ENCODE results near the gene ERI3.

The ERI3 gene

DNA sequence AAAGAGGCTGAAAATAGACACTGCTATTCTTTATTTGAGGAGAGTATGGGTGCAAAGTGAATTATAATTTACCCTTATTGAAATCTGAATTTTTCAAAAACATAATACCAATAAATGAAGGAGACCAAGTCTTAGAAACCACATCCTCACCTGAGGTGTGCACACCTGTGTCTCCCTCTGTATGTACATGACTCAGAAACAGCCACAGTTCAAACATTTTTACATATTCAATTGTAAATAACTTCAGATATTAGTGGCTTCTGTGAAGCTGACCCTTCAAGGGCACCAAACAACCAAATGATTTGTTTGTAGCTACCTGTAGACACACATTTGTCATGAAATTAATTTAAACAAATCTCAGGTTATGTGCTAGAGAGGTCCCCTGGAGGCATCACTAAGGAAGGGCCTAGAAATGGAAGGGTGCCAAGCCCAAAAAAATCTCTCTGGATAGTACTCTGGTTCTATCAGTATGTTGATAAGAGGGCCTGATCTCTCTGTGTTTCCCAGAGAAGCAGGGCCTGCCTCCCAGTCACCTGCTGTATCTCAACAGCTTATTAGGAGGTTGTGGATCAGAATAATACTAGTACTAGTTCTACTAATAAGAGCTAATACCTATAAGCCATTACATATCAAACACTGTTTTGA lies 28.1 kb downstream of the ERI3 start:
- TF ChIP-seq, protein P1, sequence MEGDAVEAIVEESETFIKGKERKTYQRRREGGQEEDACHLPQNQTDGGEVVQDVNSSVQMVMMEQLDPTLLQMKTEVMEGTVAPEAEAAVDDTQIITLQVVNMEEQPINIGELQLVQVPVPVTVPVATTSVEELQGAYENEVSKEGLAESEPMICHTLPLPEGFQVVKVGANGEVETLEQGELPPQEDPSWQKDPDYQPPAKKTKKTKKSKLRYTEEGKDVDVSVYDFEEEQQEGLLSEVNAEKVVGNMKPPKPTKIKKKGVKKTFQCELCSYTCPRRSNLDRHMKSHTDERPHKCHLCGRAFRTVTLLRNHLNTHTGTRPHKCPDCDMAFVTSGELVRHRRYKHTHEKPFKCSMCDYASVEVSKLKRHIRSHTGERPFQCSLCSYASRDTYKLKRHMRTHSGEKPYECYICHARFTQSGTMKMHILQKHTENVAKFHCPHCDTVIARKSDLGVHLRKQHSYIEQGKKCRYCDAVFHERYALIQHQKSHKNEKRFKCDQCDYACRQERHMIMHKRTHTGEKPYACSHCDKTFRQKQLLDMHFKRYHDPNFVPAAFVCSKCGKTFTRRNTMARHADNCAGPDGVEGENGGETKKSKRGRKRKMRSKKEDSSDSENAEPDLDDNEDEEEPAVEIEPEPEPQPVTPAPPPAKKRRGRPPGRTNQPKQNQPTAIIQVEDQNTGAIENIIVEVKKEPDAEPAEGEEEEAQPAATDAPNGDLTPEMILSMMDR (IDR thresholded peaks at IDR 0.05; ENCODE audit: low read depth, low read length), result no peak

DNA sequence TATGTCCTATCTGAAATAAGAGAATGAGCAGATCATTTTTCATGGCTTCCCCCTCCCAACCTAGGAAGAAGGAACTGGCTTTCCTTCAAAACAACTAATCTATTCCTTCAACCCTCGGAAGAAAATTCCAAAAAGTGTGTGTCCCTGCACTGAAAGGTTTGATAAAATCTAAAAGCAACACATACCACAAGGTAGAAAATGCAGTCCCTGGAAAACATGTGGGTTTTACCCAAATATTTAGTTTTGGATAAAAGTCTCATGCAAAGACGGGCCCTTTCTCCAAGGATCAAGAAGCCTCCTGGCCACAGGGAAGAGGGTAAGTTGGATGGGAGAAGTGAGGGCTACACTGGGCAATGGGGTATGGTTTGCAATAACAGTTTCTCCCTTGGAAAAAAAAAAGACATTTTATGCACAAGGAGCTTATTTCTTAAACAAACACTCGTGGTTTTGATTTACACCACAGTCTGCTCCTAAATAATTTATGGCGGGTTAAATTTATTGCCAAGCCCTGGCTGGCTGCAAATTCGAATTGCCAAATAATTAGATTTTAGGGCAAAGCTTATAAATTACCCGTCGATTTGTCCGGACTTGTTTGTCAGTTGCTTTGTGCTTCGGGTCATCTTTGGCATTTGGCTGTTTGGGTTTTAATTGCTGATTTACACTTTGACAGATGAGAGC lies 28.9 kb downstream of the ERI3 start:
- H3K4me3 ChIP-seq (ENCODE audit: low read depth, low read length), result no peak overlapping the region
- TF ChIP-seq, protein P1 (IDR thresholded peaks at IDR 0.05; ENCODE audit: low read depth, low read length), result no peak

More for the DNA sequence above, 28.1 kb downstream of the ERI3 start:
- no peak overlapping the region for H3K4me3 ChIP-seq (ENCODE audit: low read depth, low read length)

DNA sequence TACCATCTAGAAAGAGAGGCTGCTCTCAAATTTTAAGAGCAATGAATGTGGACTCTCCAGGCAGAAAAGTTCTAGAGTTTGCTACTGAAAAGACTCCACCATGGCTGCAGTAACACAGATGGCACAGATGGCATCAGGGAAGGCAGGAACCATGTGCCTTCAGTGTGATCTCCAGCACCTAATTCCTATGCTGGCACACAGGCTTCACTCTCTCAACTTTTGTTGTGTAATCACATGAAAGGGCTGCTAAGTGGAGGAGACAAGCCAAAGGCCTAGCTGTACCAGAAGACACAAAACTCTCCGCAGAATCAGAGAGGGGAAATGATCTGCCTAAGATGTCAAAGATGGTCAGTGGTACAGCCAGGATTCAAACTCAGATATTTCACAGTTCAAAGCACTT lies 31.1 kb downstream of the ERI3 start:
- H3K4me3 ChIP-seq (ENCODE audit: low read depth, low read length), result no peak overlapping the region
- TF ChIP-seq, protein P1 (IDR thresholded peaks at IDR 0.05; ENCODE audit: low read depth, low read length), result no peak

DNA sequence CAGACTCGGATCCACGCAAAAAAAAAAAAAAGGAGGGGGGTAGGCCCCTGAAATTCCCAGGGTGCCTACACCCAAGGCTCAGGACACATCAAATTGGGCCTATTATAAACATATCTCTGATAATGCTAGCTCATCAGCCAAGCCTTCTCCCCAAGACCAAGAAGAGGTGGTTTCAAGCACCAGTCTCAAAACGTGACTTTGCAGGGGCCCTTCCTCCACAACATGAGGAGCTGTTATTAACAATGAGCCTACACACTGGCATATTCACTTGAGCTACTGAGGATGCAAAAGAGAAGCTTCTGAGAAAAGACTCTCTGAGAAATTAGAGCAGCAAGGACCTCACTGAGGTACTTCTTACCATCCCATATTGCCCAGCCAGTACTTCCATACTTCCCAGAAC lies 32.7 kb downstream of the ERI3 start:
- no peak overlapping the region for H3K4me3 ChIP-seq (ENCODE audit: low read depth, low read length)
- TF ChIP-seq, protein P1 (IDR thresholded peaks at IDR 0.05; ENCODE audit: low read depth, low read length), result no peak

DNA sequence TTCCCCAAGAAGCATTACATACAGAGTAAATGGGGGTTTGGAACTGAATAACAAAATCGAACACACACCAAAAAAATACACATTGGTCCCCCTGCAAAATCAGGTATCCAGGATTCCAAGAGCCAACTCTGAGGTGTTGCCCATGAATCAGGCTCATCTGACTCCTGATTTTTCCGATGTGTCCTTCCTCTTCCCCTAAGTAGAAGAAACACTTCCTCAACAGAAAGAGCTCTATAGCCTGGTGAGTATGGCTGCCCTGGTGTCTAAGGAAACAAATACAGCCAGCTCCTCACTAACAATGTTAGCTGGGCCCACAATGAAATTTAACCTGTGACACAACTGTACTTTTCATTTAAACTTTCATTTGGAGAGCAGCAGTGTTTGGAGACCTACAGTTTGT lies 33.6 kb downstream of the ERI3 start:
- TF ChIP-seq, protein P1 (IDR thresholded peaks at IDR 0.05; ENCODE audit: low read depth, low read length), result no peak
- H3K4me3 ChIP-seq (ENCODE audit: low read depth, low read length), result no peak overlapping the region

DNA sequence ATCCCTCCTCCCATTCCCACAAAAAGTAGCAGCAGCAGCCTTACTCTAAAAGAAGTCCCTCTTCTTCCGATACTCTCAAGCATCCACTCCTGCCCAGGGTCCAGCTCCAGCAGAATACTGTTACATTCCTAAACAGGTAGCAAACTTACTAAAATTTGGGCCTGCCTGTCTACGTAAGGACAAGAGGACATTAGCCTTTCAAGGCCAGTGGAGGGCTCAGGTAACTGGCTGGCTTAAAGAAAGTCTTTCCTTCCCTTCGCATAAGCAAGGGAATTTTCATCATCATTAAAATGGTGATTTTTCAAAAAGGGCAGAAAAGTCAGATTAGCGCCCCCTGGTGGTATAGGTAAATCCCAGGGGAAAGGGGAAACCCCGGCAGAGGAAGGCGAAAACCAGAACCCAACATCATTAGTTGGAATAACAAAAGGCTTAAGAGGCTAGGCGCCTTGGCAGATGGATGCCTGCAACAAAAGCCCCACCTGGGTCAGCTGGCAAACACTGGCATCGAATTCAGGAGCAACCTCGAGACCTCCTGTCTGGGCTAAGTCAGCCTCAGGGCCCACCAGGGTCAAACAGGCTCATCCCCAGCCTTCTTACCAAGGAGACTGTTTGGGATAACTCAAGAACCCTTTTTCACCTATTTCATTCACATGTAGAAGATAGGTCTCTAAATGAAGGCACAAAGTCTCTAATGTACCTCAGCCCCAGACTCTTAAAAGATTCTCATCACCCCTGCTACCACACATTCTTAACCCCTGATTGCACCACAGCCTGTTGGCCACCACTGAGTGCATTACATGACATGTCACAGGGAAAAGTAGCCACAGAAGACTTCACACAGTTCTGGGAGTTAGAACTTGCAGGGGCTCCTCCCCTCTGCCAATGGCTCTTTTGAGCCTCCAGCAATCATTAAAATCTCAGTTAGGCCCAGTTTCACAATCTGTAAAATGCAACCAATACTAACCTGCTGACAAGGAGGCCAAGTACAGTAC lies 36.7 kb downstream of the ERI3 start:
- TF ChIP-seq, protein P1 (IDR thresholded peaks at IDR 0.05; ENCODE audit: low read depth, low read length), result peak; percentile 73
- H3K4me3 ChIP-seq (ENCODE audit: low read depth, low read length), result no peak overlapping the region
